Keratinocyte (primary cell): ENCODE results near the gene EPHX1. TPM values are rescaled to one million over a fixed set of nuclear protein-coding genes. Genes with fewer than 3 reads are reported as not detected.

Experiments used
- DNase-seq: peaks from one replicate; pipeline ENCODE4 v3.0.0-alpha.2; 2011; ENCODE audit warnings: low read depth, missing footprints, low spot score
- FAIRE-seq: peaks from 2 replicates; lab custom pipeline; 2011; peaks lifted over from hg19 to GRCh38; lab: Jason Lieb, UNC
- H2AFZ ChIP-seq: 2 replicates; pipeline ENCODE4 v1.6.0; 2012; ENCODE audit warnings: low read length, control low read depth, inconsistent platforms; ENCODE audit not compliant: control insufficient read depth
- H3K27ac ChIP-seq: 2 replicates; pipeline ENCODE4 v1.5.1; 2011; ENCODE audit warnings: low read length; ENCODE audit not compliant: control insufficient read depth, insufficient read depth
- H3K27me3 ChIP-seq: 3 replicates; pipeline ENCODE4 v1.6.0; 2011; ENCODE audit warnings: low read length; ENCODE audit not compliant: control insufficient read depth, insufficient read depth; ENCODE audit errors: extremely low read depth
- H3K36me3 ChIP-seq, 2 experiments: 2 replicates in 1 of 2; 3 replicates in 1 of 2; pipeline ENCODE4 v1.5.1; 2011; ENCODE audit warnings: low read length in 2 of 2, mild to moderate bottlenecking in 1 of 2; ENCODE audit not compliant: control insufficient read depth in 2 of 2, insufficient read depth in 2 of 2; ENCODE audit errors: extremely low read depth in 1 of 2
- H3K4me1 ChIP-seq: 3 replicates; pipeline ENCODE4 v1.5.1; 2011; ENCODE audit warnings: low read length; ENCODE audit not compliant: control insufficient read depth, insufficient read depth; ENCODE audit errors: extremely low read depth
- H3K4me2 ChIP-seq: 3 replicates; pipeline ENCODE4 v1.6.0; 2011; ENCODE audit warnings: low read depth, low read length; ENCODE audit not compliant: control insufficient read depth, insufficient read depth; ENCODE audit errors: extremely low read depth
- H3K4me3 ChIP-seq, 3 experiments: fragments of 200-600 bp in 1 of 3; sonication (generic) in 1 of 3; 2 replicates in 2 of 3; 3 replicates in 1 of 3; pipeline ENCODE4 v1.5.1; 2011 to 2016; ENCODE audit warnings: low read length in 3 of 3, mild to moderate bottlenecking in 3 of 3, control low read depth in 2 of 3, inconsistent platforms in 1 of 3, low read depth in 1 of 3, mixed read lengths in 1 of 3, mixed run types in 1 of 3, moderate library complexity in 1 of 3; ENCODE audit not compliant: control insufficient read depth in 2 of 3, insufficient read depth in 2 of 3; ENCODE audit errors: extremely low read depth in 1 of 3
- H3K79me2 ChIP-seq: 2 replicates; pipeline ENCODE4 v1.6.0; 2012; ENCODE audit warnings: low read length; ENCODE audit not compliant: control insufficient read depth, insufficient read depth
- H3K9ac ChIP-seq: 3 replicates; pipeline ENCODE4 v1.6.0; 2011; ENCODE audit warnings: low read length; ENCODE audit not compliant: control insufficient read depth, insufficient read depth; ENCODE audit errors: extremely low read depth
- H3K9me1 ChIP-seq: 3 replicates; pipeline ENCODE4 v1.6.0; 2011; ENCODE audit warnings: low read length; ENCODE audit not compliant: control insufficient read depth, insufficient read depth; ENCODE audit errors: extremely low read depth
- H3K9me3 ChIP-seq: 2 replicates; pipeline ENCODE4 v1.5.1; 2012; ENCODE audit warnings: low read depth, low read length; ENCODE audit not compliant: control insufficient read depth
- H4K20me1 ChIP-seq: 3 replicates; pipeline ENCODE4 v1.6.0; 2011; ENCODE audit warnings: low read length; ENCODE audit not compliant: control insufficient read depth, insufficient read depth; ENCODE audit errors: extremely low read depth
- EZH2 ChIP-seq: IDR thresholded peaks from one replicate; pipeline ENCODE4 v1.6.1; 2012; ENCODE audit warnings: inconsistent platforms, mild to moderate bottlenecking, low read length, moderate library complexity
- dilution Hi-C: fragments of 300-500 bp; cut with MboI; formaldehyde crosslinking; loops from one replicate; pipeline ENCODE4 v1.7.0; 2020; ENCODE audit warnings: low sequenced_read_pairs; ENCODE audit not compliant: extremely low pct_ligation_motif_present
- polyA plus RNA-seq, 5 experiments: library from polyadenylated mRNA; depleted of rRNA in 3 of 5; stranded (reverse) in 3 of 5; stranded (forward) in 1 of 5; unstranded in 1 of 5; fragments of >200 nt; gene quantifications; 1 replicate in 1 of 5; 2 replicates in 3 of 5; 3 replicates in 1 of 5; pipeline versions ENCODE4 v1.2.1 to v1.2.3, GENCODE V29; 2011 to 2012; ENCODE audit warnings: missing spikeins in 2 of 5, low read depth in 1 of 5, low replicate concordance in 1 of 5
- TF ChIP-seq, protein P1 (sequence below), 3 experiments: IDR thresholded peaks in 1 of 3; conservative IDR thresholded peaks in 1 of 3; optimal IDR thresholded peaks in 1 of 3; 2 replicates in 2 of 3; 3 replicates in 1 of 3; pipeline versions ENCODE3 to v1.5.1; 2011; ENCODE audit warnings: low read length in 3 of 3, mild to moderate bottlenecking in 3 of 3, moderate library complexity in 2 of 3, control low read depth in 1 of 3, inconsistent platforms in 1 of 3; ENCODE audit not compliant: insufficient read depth in 2 of 3; ENCODE audit errors: extremely low read depth in 1 of 3

EPHX1 gene
- polyA plus RNA-seq, 1 donor (not counting 4 experiments of a cell fraction or from before 2014, with no cell fraction given), result 6.4 TPM

GRCh38 chr1:225863167-225863566, 53.2 kb downstream of the EPHX1 start:
- Histone ChIP-seq H3K79me2 (no peaks in the 10 kb centered on the region), H3K9ac (no peak overlapping the region), H3K4me1 (no peaks in the 10 kb centered on the region), H3K36me3 (peaks cover 26 to 34% of the 10 kb centered on the region in 2 experiments), H2AFZ (no peak overlapping the region), H3K9me3 (no peaks in the 10 kb centered on the region), H3K27me3 (no peaks in the 10 kb centered on the region), H4K20me1 (peaks cover 2% of the 10 kb centered on the region), H3K4me3 (no peak overlapping the region), H3K4me2 (no peak overlapping the region), H3K27ac (no peak overlapping the region), H3K9me1 (no peaks in the 10 kb centered on the region)
- no peak for DNase-seq
- no peak for FAIRE-seq
- dilution Hi-C loops, result no loop called here
- no peak for TF ChIP-seq EZH2
- TF ChIP-seq, protein P1, sequence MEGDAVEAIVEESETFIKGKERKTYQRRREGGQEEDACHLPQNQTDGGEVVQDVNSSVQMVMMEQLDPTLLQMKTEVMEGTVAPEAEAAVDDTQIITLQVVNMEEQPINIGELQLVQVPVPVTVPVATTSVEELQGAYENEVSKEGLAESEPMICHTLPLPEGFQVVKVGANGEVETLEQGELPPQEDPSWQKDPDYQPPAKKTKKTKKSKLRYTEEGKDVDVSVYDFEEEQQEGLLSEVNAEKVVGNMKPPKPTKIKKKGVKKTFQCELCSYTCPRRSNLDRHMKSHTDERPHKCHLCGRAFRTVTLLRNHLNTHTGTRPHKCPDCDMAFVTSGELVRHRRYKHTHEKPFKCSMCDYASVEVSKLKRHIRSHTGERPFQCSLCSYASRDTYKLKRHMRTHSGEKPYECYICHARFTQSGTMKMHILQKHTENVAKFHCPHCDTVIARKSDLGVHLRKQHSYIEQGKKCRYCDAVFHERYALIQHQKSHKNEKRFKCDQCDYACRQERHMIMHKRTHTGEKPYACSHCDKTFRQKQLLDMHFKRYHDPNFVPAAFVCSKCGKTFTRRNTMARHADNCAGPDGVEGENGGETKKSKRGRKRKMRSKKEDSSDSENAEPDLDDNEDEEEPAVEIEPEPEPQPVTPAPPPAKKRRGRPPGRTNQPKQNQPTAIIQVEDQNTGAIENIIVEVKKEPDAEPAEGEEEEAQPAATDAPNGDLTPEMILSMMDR (optimal IDR thresholded peaks at IDR 0.05 in 1 of 3, IDR thresholded peaks at IDR 0.05 in 1 of 3, conservative IDR thresholded peaks at IDR 0.05 in 1 of 3; ENCODE audit: extremely low read depth in 1 of 3, insufficient read depth in 2 of 3, low read length in 3 of 3), result no peak

GRCh38 chr1:225865514-225865913, 55.6 kb downstream of the EPHX1 start:
- Histone ChIP-seq H4K20me1 (peaks cover 2% of the 10 kb centered on the region), H3K9me3 (no peaks in the 10 kb centered on the region), H3K27ac (no peak overlapping the region), H3K36me3 (peaks cover 29 to 37% of the 10 kb centered on the region in 2 experiments), H3K27me3 (no peaks in the 10 kb centered on the region), H3K4me2 (no peak overlapping the region), H3K4me3 (no peak overlapping the region), H3K9me1 (no peaks in the 10 kb centered on the region), H3K9ac (no peak overlapping the region), H2AFZ (no peak overlapping the region), H3K79me2 (no peaks in the 10 kb centered on the region), H3K4me1 (no peaks in the 10 kb centered on the region)
- FAIRE-seq (no peak), DNase-seq (no peak)
- dilution Hi-C loops, result no loop called here
- TF ChIP-seq, protein P1 (optimal IDR thresholded peaks at IDR 0.05 in 1 of 3, IDR thresholded peaks at IDR 0.05 in 1 of 3, conservative IDR thresholded peaks at IDR 0.05 in 1 of 3; ENCODE audit: extremely low read depth in 1 of 3, insufficient read depth in 2 of 3, low read length in 3 of 3), result no peak
- TF ChIP-seq EZH2, result no peak
